AG04450 (cell line): ENCODE results near the gene FCHO1. TPM values are rescaled to one million over a fixed set of nuclear protein-coding genes. Genes with fewer than 3 reads are reported as not detected.

Source experiments
- CTCF ChIA-PET: fragments of 300-600, 350-600 bp; formaldehyde crosslinking; extraction: SDS; loops from one replicate; lab custom pipeline; 2022; ENCODE audit warnings: antibody characterized with exemption, inconsistent platforms; lab: Charles Lee
- POLR2A ChIA-PET: fragments of 350-600 bp; formaldehyde crosslinking; extraction: SDS; loops from one replicate; lab custom pipeline; 2021; ENCODE audit warnings: antibody characterized with exemption, inconsistent platforms; lab: Yijun Ruan, JAX
- DNase-seq: peaks from one replicate; pipeline ENCODE4 v3.0.0-alpha.2; 2011; ENCODE audit warnings: low read depth, low spot score
- H3K27ac ChIP-seq: one replicate; pipeline ENCODE4 v1.5.1; 2012; ENCODE audit warnings: low read depth, low read length, control low read depth
- H3K27me3 ChIP-seq: one replicate; pipeline ENCODE4 v1.6.0; 2012; ENCODE audit warnings: low read length; ENCODE audit not compliant: control insufficient read depth, insufficient read depth
- H3K4me3 ChIP-seq: 2 replicates; pipeline ENCODE4 v1.5.1; 2011; ENCODE audit warnings: mild to moderate bottlenecking, low read depth, low read length, control low read depth
- H3K9me3 ChIP-seq: 2 replicates; pipeline ENCODE4 v1.5.1; 2012; ENCODE audit warnings: low read length; ENCODE audit not compliant: control insufficient read depth, insufficient read depth
- polyA plus RNA-seq: library from polyadenylated mRNA; depleted of rRNA; stranded (reverse); fragments of >200 nt; gene quantifications from 2 replicates; pipeline ENCODE4 v1.2.3, GENCODE V29; 2011
- TF ChIP-seq, protein P1 (sequence below): IDR thresholded peaks from 2 replicates; pipeline ENCODE4 v1.5.1; 2011; ENCODE audit warnings: low read depth, low read length, control low read depth, inconsistent platforms

FCHO1 gene
- polyA plus RNA-seq, 1 experiment: 0.15 TPM

DNA sequence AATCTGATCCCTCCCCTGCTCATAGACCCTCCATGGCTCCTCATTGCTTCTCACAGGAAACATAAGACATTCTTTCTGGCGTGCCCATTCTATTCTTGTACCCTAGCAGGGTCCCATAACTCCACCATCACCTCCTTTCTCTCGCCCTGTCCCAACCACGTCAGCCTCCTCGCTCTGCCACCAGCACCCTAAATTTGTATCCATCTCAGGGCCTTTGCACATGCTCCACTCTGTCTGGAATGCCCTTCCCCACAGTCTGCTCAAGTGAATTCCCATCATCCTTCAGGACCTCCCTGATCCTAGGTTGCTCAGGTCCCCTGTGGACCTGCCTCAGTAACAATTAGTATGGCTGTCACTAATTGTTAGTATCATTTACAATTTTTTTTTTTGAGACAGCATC lies 54.1 kb downstream of the FCHO1 start:
- H3K4me3 ChIP-seq: no peak overlapping the region
- peaks cover 10% of the 10 kb centered on the region for H3K27me3 ChIP-seq
- CTCF ChIA-PET: interaction anchor here (0.6 kb wide), 1 partner anchor 40 kb away, joined by 3 read pairs; no protein-coding TSS in a partner anchor
- no peak for DNase-seq
- H3K27ac ChIP-seq: no peak overlapping the region
- H3K9me3 ChIP-seq: no peaks in the 10 kb centered on the region
- TF ChIP-seq, protein P1, sequence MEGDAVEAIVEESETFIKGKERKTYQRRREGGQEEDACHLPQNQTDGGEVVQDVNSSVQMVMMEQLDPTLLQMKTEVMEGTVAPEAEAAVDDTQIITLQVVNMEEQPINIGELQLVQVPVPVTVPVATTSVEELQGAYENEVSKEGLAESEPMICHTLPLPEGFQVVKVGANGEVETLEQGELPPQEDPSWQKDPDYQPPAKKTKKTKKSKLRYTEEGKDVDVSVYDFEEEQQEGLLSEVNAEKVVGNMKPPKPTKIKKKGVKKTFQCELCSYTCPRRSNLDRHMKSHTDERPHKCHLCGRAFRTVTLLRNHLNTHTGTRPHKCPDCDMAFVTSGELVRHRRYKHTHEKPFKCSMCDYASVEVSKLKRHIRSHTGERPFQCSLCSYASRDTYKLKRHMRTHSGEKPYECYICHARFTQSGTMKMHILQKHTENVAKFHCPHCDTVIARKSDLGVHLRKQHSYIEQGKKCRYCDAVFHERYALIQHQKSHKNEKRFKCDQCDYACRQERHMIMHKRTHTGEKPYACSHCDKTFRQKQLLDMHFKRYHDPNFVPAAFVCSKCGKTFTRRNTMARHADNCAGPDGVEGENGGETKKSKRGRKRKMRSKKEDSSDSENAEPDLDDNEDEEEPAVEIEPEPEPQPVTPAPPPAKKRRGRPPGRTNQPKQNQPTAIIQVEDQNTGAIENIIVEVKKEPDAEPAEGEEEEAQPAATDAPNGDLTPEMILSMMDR: no peak
- POLR2A ChIA-PET: no interaction called here

DNA sequence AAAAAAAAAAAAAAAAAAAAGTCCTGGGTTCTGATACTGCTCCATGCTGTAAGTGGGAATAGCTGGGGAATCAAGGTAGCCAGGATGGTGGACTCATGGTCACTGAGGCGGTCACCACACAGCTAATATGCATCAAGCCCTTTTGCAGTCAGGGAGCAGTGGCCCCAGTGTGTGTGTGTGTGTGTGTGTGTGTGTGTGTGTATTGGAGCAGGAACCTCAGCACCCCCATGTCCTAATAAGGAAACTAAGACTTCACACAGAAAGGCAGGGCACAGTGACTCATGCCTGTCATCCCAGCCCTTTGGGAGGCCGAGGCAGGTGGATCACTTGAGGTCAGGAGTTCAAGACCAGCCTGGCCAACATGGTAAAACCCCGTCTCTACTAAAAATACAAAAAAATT lies 55.7 kb downstream of the FCHO1 start:
- no peak for DNase-seq
- Histone ChIP-seq H3K9me3 (peaks cover 5% of the 10 kb centered on the region), H3K4me3 (no peak overlapping the region), H3K27ac (no peak overlapping the region), H3K27me3 (peaks cover 10% of the 10 kb centered on the region)
- ChIA-PET POLR2A (no interaction called here), CTCF (no interaction called here)
- TF ChIP-seq, protein P1: no peak

DNA sequence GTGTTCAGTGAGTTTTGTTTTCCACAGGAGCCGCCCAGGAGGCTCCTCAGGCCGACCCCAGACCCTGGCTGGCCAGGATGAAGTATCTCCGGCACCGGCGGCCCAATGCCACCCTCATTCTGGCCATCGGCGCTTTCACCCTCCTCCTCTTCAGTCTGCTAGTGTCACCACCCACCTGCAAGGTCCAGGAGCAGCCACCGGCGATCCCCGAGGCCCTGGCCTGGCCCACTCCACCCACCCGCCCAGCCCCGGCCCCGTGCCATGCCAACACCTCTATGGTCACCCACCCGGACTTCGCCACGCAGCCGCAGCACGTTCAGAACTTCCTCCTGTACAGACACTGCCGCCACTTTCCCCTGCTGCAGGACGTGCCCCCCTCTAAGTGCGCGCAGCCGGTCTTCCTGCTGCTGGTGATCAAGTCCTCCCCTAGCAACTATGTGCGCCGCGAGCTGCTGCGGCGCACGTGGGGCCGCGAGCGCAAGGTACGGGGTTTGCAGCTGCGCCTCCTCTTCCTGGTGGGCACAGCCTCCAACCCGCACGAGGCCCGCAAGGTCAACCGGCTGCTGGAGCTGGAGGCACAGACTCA lies 56.5 kb downstream of the FCHO1 start:
- Histone ChIP-seq H3K9me3 (peaks cover 5% of the 10 kb centered on the region), H3K27ac (no peak overlapping the region), H3K4me3 (no peak overlapping the region), H3K27me3 (peaks cover 6% of the 10 kb centered on the region)
- ChIA-PET CTCF (no interaction called here), POLR2A (no interaction called here)
- DNase-seq: no peak
- TF ChIP-seq, protein P1: no peak

DNA sequence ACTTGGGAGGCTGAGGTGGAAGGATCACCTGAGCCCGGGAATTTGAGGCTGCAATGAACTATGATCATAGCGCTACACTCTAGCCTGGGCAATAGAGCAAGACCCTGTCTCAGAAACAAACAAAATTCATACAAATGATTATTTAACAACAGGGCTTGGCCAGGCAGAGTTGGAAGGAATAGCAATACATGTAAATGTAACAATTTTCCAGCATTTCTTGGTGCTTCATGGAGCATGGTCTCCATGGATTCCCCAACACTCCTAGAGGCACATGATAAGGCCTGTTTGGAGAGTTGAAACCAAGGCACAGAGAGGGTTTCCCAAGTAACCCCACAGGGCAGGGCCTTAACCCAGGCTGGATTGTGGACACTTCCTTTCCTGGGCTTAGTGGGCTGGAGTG lies 59.8 kb downstream of the FCHO1 start:
- Histone ChIP-seq H3K9me3 (peaks cover 5% of the 10 kb centered on the region), H3K27me3 (peaks cover 6% of the 10 kb centered on the region), H3K4me3 (no peak overlapping the region), H3K27ac (no peak overlapping the region)
- ChIA-PET CTCF (no interaction called here), POLR2A (no interaction called here)
- TF ChIP-seq, protein P1: no peak
- DNase-seq: no peak

DNA sequence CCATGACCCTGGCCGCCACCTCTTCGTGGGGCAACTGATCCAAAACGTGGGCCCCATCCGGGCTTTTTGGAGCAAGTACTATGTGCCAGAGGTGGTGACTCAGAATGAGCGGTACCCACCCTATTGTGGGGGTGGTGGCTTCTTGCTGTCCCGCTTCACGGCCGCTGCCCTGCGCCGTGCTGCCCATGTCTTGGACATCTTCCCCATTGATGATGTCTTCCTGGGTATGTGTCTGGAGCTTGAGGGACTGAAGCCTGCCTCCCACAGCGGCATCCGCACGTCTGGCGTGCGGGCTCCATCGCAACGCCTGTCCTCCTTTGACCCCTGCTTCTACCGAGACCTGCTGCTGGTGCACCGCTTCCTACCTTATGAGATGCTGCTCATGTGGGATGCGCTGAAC lies 60.4 kb downstream of the FCHO1 start:
- POLR2A ChIA-PET: no interaction called here
- CTCF ChIA-PET: no interaction called here

More for the DNA sequence above, 60.4 kb downstream of the FCHO1 start:
- TF ChIP-seq, protein P1: no peak
- H3K27me3 ChIP-seq: peaks cover 12% of the 10 kb centered on the region
- no peak overlapping the region for H3K27ac ChIP-seq
- H3K9me3 ChIP-seq: peaks cover 5% of the 10 kb centered on the region
- H3K4me3 ChIP-seq: no peak overlapping the region
- DNase-seq: no peak
